ENCODE results near the gene LAMP2. TPM values are rescaled to one million over a fixed set of nuclear protein-coding genes. Genes with fewer than 3 reads are reported as not detected.
A peak's percentile ranks its signal among the peaks of the same experiment; 100 is the strongest.

LAMP2 gene
- total RNA-seq, result 29.7 and 32.6 TPM in 2 replicates

DNA sequence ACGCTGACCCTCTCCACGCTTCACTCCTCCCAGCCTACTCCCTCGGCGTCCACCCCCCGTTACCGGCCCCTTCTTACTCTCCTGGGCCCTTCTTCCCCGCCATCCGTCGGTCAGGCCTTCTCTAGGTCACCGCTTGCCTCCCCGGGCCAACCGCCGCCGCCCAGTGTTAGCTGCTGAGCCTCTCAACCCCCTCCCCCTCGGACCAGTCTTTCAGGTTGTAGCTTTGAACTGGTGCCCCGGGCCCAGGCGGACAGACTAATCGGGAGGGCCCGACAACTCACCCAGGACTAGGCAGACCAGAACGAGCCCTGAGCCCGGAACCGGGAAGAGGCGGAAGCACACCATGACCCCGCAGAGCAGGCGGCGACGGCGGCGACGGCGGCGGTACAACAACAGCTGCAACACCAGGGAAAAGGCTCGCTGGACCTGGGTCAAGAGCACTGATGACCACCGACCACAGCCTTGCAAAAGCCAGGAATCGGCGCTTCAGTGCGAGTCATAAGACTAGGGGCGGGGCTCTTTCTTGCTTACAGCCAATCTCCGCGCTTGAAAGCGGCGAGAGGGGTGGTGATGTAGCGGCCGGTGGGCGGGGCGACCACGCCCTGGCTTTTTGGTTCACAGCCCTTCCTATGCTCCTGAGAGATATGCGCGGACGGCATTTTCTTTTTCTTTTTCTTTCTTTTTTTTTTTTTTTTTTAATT lies at the start of gene LAMP2:
TSS of gene LAMP2 (minus strand) at position 472 of the 701 bp plus-strand sequence. CDS start at position 345, 127 bp downstream.
- H3K36me3 Mint-ChIP-seq (ENCODE audit: low read depth), result peaks cover 9% of the 10 kb centered on the region
- peaks cover 31% of the 10 kb centered on the region for H3K4me1 Mint-ChIP-seq
- H3K27ac Mint-ChIP-seq, result peak within 1 kb of the TSS; percentile 86
- peak; percentile 97 for ATAC-seq (ENCODE audit: low read depth)
- H3K4me3 Mint-ChIP-seq, result peak within 1 kb of the TSS; percentile 94
- POLR2A ChIA-PET, result interaction anchor here (1.7 to 1.8 kb wide), 2 partner anchors 11 to 17 kb away, joined by 6 to 8 read pairs; no protein-coding TSS in a partner anchor
- no peaks in the 10 kb centered on the region for H3K27me3 Mint-ChIP-seq
- H3K9me3 Mint-ChIP-seq, result no peaks in the 10 kb centered on the region
- CTCF ChIA-PET, result interaction anchor here (0.9 kb wide), 1 partner anchor 17 kb away, joined by 3 read pairs; no protein-coding TSS in a partner anchor
- intact Hi-C loops (cut with micrococcal nuclease), result loop anchor here (1.0 to 10.0 kb wide), 6 partner anchors 12 to 324 kb away; partner anchors contain the start of gene ZBTB33
- TF ChIP-seq CTCF (IDR thresholded peaks at IDR 0.05), result no peak
- DNase-seq, result peak; percentile 74

- Mint-ChIP-seq H3K9me3 (no peaks in the 10 kb centered on the region), H3K36me3 (ENCODE audit: low read depth) (peaks cover 8% of the 10 kb centered on the region), H3K27ac (no peak overlapping the region), H3K4me1 (no peaks in the 10 kb centered on the region), H3K27me3 (no peaks in the 10 kb centered on the region), H3K4me3 (no peak overlapping the region)
- intact Hi-C loops (cut with micrococcal nuclease), result no loop called here
- no peak for TF ChIP-seq CTCF (IDR thresholded peaks at IDR 0.05)
- CTCF ChIA-PET, result no interaction called here
- ATAC-seq (ENCODE audit: low read depth), result no peak
- DNase-seq, result no peak
- POLR2A ChIA-PET, result no interaction called here
Observed at GRCh38 chrX:120517936-120518335, 48.8 kb upstream of the LAMP2 start.

GRCh38 chrX:120514236-120514635 lies 45.1 kb upstream of the LAMP2 start:
- no peak overlapping the region for H3K27ac Mint-ChIP-seq
- H3K36me3 Mint-ChIP-seq (ENCODE audit: low read depth), result peaks cover 5% of the 10 kb centered on the region
- no peaks in the 10 kb centered on the region for H3K9me3 Mint-ChIP-seq
- no peak for TF ChIP-seq CTCF (IDR thresholded peaks at IDR 0.05)
- no peaks in the 10 kb centered on the region for H3K27me3 Mint-ChIP-seq
- intact Hi-C loops (cut with micrococcal nuclease), result loop anchor here (5.0 kb wide), 1 partner anchor 258 kb away; no protein-coding TSS in a partner anchor
- ATAC-seq (ENCODE audit: low read depth), result no peak
- CTCF ChIA-PET, result interaction anchor here (1.1 kb wide), 1 partner anchor 149 kb away, joined by 4 read pairs; no protein-coding TSS in a partner anchor
- no peak for DNase-seq
- H3K4me1 Mint-ChIP-seq, result no peaks in the 10 kb centered on the region
- H3K4me3 Mint-ChIP-seq, result no peak overlapping the region
- POLR2A ChIA-PET, result interaction anchor here (0.7 kb wide), 1 partner anchor 90 kb away, joined by 6 read pairs; the partner anchor contains the start of gene MCTS1

DNA sequence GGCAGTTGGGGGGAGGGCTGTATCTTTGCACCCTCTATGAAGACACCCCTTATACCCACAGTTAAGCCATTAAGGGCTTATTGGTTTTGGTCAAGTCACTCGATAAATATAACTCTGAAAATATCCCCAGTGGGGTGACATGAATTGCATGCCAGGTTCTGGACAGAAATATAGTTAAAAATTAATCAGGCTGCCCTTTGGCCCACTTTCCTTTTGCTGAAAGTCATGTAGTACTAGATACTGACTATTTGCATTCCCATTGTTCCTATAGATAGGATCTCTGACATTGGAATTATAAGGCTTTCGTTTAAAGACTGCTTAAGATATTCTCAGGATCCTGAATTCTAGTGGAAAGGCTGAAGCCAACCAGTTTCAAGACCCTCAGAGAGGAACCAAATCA lies 43.5 kb upstream of the LAMP2 start:
- Mint-ChIP-seq H3K4me1 (no peaks in the 10 kb centered on the region), H3K36me3 (ENCODE audit: low read depth) (peaks cover 2% of the 10 kb centered on the region), H3K27me3 (no peaks in the 10 kb centered on the region), H3K4me3 (no peak overlapping the region), H3K9me3 (no peaks in the 10 kb centered on the region), H3K27ac (no peak overlapping the region)
- ChIA-PET CTCF (no interaction called here), POLR2A (no interaction called here)
- intact Hi-C loops (cut with micrococcal nuclease), result loop anchor here (5.0 kb wide), 1 partner anchor 260 kb away; no protein-coding TSS in a partner anchor
- no peak for TF ChIP-seq CTCF (IDR thresholded peaks at IDR 0.05)
- no peak for DNase-seq
- ATAC-seq (ENCODE audit: low read depth), result no peak

- Mint-ChIP-seq H3K9me3 (no peaks in the 10 kb centered on the region), H3K27ac (no peak overlapping the region), H3K27me3 (no peaks in the 10 kb centered on the region), H3K36me3 (ENCODE audit: low read depth) (peaks cover 2% of the 10 kb centered on the region), H3K4me3 (no peak overlapping the region), H3K4me1 (no peaks in the 10 kb centered on the region)
- ChIA-PET POLR2A (no interaction called here), CTCF (no interaction called here)
- no peak for TF ChIP-seq CTCF (IDR thresholded peaks at IDR 0.05)
- intact Hi-C loops (cut with micrococcal nuclease), result loop anchor here (5.0 kb wide), 1 partner anchor 260 kb away; no protein-coding TSS in a partner anchor
- ATAC-seq (ENCODE audit: low read depth), result no peak
- DNase-seq, result no peak
Observed at GRCh38 chrX:120512222-120512621, 43.1 kb upstream of the LAMP2 start.
